K562 (cell line): ENCODE results near the gene ASS1.

Experiments used
- CHD1 ChIP-seq: fragments of 200-600 bp; sonication (generic); IDR thresholded peaks from one replicate; pipeline ENCODE4 v1.6.1; 2012; ENCODE audit warnings: mild to moderate bottlenecking, moderate library complexity, low read length, inconsistent platforms
- FOS ChIP-seq: IDR thresholded peaks from 3 replicates; pipeline ENCODE4 v1.6.1; 2011; ENCODE audit not compliant: insufficient read length; ENCODE audit errors: extremely low read depth
- HDGF ChIP-seq: fragments of 450-650 bp; IDR thresholded peaks from 2 replicates; pipeline ENCODE4 v1.6.1; 2016
- MNT ChIP-seq, 2 experiments: fragments of 450-650 bp; conservative IDR thresholded peaks; 2 replicates each; pipeline ENCODE4 v1.6.1; 2017; ENCODE audit warnings: mild to moderate bottlenecking in 2 of 2, moderate library complexity in 2 of 2
- POLR2A ChIP-seq: fragments of 450-650 bp; conservative IDR thresholded peaks from 2 replicates; pipeline ENCODE4 v1.6.1; 2016
- TF ChIP-seq, protein P1 (sequence below): sonication (generic); formaldehyde crosslinking; IDR thresholded peaks from 2 replicates; pipeline ENCODE4 v1.8.0; 2022; ENCODE audit warnings: mild to moderate bottlenecking, missing genetic modification reagents

DNA sequence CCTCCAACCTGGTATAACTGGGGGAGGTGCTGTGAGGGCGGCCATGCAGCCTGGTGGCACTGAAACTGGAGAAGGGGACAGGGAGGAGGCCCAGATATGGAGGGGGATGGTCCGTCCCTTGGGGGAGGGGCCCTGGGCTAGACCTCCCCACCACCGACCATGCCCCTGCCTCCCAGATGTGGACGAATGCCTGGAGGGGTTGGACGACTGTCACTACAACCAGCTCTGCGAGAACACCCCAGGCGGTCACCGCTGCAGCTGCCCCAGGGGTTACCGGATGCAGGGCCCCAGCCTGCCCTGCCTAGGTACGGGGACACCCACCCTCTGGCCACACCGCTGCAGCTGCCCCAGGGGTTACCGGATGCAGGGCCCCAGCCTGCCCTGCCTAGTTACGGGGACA lies 15.4 kb upstream of the ASS1 start:
- TF ChIP-seq, protein P1, sequence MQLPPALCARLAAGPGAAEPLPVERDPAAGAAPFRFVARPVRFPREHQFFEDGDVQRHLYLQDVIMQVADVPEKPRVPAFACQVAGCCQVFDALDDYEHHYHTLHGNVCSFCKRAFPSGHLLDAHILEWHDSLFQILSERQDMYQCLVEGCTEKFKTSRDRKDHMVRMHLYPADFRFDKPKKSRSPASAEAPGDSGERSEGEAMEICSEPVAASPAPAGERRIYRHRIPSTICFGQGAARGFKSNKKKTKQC (CRISPR knock-in tag): no peak
- TF ChIP-seq CHD1: no peak
- no peak for TF ChIP-seq FOS
- no peak for TF ChIP-seq POLR2A
- TF ChIP-seq MNT (conservative IDR thresholded peaks at IDR 0.05): no peak
- no peak for TF ChIP-seq HDGF
